GM19099 (cell line): ENCODE results near the gene RFTN1.

Experiments used
- POLR2A ChIP-seq: IDR thresholded peaks from 3 replicates; pipeline ENCODE4 v1.6.1; 2011; ENCODE audit warnings: low read depth; ENCODE audit not compliant: insufficient read length; ENCODE audit errors: extremely low read depth

The RFTN1 gene

DNA sequence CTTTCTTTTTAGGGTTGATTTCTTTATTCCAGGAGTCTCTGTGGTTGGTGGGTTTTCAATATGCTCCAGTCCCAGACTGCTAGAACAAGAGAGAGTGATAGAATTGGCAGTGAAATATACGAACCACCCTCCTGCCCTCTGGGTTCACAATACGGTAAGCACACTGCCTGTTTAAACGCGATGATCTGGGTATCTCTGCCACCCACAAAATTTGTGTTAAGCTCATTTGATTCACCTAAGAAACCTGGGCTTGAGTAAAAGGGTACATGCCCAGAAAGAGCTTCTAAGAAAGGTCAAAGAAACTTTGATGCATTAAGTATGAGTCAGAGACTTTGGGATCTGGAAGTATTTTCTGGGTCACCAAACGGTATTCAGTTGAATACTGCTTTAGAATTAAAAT is 218.7 kb downstream of the RFTN1 start:
- TF ChIP-seq POLR2A: no peak

DNA sequence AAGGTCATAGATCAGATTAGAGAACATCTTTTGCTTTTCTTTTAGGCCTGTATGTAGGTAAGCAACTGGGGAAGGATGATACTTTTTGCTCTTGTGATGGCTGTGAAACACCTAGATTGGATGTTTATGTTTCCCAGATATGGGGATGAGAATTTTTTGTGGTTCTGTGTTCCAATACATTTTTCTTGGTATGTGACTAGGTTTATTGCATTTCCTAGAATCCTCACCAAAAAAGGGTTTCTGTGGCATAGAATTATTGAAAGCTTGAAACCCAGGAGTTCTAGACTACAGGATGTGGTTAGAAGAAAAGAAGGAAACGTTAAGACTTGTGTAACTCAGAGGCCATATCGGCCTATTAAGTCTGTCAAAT is 222.7 kb downstream of the RFTN1 start:
- TF ChIP-seq POLR2A: no peak

DNA sequence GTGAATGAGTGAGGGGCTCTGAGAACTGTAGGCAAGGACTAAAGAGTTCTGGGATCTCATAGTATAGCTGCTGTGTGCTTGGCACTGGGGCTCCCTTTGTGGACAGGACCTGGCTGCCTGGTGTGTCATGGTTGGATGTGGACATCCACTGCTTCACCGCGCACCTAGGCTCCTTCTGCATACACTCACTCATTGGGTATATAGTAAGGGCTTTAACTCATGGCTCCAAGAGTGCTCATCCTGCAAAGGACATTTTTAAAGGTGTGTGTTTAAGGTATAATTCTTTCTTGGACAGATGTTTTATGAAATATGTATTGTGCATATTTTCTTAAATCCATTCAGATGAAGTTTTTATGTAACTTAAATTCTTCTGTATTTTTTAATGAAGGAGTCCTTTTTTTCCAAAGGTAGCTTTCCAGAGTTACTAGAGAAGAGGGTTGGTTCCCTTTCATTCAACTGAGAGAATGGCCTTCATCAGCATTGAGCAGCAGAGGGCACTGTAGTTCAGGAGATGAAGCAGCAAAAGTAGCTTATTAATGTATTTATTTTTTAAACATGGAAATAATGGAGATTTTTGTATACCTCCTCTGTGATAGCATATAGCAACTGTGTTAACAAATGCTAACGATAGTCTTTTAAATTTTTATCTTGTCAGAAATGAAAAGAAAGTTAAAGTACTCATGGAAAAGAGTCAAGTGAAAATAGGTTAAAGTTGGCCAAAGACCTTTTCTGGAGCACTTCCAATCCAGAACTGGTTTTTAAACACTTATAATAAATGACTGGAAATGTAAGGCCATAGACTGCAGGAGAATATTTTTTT is 223.3 kb downstream of the RFTN1 start:
- no peak for TF ChIP-seq POLR2A

GRCh38 chr3:16289144-16289889 is 224.2 kb downstream of the RFTN1 start:
- TF ChIP-seq POLR2A: no peak

GRCh38 chr3:16288664-16289063 is 224.8 kb downstream of the RFTN1 start:
- TF ChIP-seq POLR2A: no peak

GRCh38 chr3:16286751-16287543 is 226.6 kb downstream of the RFTN1 start:
- no peak for TF ChIP-seq POLR2A

GRCh38 chr3:16286161-16286560 is 227.3 kb downstream of the RFTN1 start:
- no peak for TF ChIP-seq POLR2A

GRCh38 chr3:16284633-16285032 is 228.9 kb downstream of the RFTN1 start:
- no peak for TF ChIP-seq POLR2A

GRCh38 chr3:16280671-16281070 is 232.8 kb downstream of the RFTN1 start:
- no peak for TF ChIP-seq POLR2A

GRCh38 chr3:16279010-16279801 is 234.3 kb downstream of the RFTN1 start:
- TF ChIP-seq POLR2A: no peak

GRCh38 chr3:16277471-16277870 is 236.0 kb downstream of the RFTN1 start:
- no peak for TF ChIP-seq POLR2A

GRCh38 chr3:16273867-16274266 is 239.6 kb downstream of the RFTN1 start:
- no peak for TF ChIP-seq POLR2A

GRCh38 chr3:16272588-16272987 is 240.9 kb downstream of the RFTN1 start:
- TF ChIP-seq POLR2A: no peak

DNA sequence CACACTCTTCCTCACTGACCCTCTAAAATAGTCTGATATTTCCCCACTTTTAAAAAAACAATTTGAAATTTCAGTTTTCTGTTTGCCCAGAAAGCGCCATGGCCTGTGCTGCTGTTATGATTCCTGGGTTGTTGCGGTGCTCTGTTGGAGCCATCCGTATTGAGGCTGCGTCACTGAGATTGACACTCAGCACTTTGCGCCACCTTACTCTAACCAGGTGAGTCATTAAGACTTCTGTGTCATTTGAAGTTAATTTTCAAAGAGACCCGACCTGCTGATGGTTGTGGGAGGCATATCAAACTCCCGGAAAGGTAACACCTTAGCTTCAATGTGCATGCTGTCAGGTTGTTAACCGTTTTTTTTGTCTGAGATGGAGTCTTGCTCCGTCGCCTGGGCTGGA is 242.6 kb downstream of the RFTN1 start:
- TF ChIP-seq POLR2A: no peak

DNA sequence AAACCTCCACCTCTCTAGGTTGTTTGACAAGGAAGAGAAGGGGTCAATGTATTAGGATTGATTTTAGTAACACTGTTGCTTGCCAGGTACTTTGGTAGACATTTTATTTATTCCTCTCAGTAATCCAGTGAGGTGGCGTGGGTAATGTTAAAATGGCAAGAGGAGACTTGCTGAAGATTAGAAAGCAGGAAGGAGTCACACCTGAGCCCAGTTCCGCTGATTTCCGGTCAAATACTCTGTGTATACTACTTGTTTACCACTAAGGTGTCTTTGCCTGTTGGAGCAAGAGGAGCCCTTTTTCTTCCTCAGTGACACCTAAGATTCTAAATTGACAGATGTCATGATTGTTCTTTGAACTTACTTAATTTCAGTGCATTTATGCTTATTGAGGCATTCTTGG is 246.8 kb downstream of the RFTN1 start:
- no peak for TF ChIP-seq POLR2A
